GM12872 (cell line): ENCODE results near the gene MEOX2.

ENCODE experiments used
- TF ChIP-seq, protein P1 (sequence below): IDR thresholded peaks from 3 replicates; pipeline ENCODE4 v1.5.1; 2011; ENCODE audit warnings: low read depth, mild to moderate bottlenecking, low read length, moderate library complexity; ENCODE audit not compliant: insufficient read depth

MEOX2 gene

GRCh38 chr7:15582773-15583172, 103.7 kb downstream of the MEOX2 start:
- TF ChIP-seq, protein P1, sequence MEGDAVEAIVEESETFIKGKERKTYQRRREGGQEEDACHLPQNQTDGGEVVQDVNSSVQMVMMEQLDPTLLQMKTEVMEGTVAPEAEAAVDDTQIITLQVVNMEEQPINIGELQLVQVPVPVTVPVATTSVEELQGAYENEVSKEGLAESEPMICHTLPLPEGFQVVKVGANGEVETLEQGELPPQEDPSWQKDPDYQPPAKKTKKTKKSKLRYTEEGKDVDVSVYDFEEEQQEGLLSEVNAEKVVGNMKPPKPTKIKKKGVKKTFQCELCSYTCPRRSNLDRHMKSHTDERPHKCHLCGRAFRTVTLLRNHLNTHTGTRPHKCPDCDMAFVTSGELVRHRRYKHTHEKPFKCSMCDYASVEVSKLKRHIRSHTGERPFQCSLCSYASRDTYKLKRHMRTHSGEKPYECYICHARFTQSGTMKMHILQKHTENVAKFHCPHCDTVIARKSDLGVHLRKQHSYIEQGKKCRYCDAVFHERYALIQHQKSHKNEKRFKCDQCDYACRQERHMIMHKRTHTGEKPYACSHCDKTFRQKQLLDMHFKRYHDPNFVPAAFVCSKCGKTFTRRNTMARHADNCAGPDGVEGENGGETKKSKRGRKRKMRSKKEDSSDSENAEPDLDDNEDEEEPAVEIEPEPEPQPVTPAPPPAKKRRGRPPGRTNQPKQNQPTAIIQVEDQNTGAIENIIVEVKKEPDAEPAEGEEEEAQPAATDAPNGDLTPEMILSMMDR: no peak

DNA sequence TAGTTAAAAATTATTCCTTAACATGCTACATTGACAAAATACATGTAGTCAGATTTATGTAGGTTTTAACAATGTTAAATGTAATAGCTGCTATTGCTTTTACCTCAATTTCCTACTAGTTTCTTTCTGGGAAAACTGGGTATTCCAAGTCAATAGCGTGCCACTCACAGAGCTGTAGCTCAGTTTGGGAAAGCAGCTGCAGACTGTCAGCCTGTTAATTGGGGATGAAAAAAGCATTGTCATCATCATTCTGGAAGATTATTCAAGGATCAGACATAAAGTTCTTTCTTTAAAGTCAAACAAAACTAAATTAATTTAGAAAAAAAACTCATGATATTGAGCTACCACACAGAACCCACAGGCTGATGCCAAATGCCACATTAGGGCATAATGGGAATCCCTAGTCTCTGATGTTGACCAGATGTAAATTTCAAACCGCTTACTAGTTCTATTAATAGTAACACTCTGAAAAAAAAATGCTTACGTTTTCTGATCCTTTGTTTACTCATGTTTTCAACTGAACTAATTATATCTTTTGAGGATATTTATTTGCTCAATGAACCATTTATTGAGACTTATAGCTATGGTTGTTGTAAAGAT, 105.0 kb downstream of the MEOX2 start:
- TF ChIP-seq, protein P1: no peak

DNA sequence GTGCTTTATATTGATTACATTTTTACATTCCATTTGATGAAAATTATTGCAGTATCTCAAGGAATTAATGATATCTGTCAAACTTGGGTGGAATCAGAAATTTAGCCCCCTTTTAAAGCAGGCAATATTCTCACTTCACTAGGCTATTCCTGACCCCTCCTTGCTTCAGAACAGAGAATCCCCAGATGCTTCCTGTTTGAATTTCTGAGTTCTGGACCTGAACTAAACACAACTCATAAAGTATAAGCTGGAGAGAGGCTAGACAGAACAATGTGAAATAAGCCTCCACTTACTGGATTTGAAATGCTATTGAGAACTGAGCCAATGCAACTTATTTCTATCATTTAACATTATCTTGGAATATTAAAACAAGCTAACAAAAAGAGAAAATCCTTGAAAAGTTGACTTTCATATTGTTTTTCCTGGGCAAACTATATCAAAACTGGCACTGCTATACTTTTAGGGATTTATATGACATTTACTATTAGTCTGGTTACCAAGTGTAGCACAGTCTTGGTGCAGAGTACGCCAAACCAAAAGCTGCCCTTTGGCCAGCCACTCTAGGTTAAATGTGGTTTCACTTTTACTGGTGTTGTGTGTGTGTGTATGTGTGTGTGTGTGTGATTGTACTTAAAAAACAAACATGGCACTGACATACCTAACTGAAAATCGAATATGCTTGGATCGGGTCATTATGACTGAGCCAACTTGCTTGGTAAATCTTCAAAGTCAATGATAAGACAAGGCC, 105.7 kb downstream of the MEOX2 start:
- TF ChIP-seq, protein P1: no peak

GRCh38 chr7:15577600-15577999, 108.9 kb downstream of the MEOX2 start:
- TF ChIP-seq, protein P1: no peak

DNA sequence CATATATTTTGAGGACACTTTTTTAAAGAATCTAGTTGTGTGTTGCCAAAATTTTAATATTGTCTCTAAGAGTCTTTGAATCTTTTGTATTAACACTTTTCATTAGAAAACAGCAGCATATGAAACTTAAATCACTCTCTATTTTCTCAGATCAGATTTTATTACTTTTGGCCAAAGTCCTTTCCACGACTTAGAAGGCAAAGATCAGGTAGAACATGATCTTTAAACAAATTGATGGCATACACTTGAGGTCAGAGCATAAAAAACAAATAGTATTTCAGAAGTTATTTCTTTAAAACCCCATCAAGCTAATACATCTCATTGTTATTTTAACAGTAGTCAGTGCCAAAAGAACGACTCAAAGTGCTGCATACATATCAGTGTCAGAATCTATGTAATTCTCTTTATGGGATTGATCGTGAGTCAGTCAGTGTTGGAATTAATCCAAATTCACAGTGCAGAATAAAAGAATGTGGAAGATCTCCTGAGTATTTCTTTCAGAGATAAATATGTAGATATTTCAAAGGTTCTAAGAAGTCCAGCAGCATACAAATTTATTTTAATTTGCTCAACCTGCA, 115.1 kb downstream of the MEOX2 start:
- TF ChIP-seq, protein P1: no peak

- TF ChIP-seq, protein P1: no peak
Measured at GRCh38 chr7:15567652-15568051, 118.8 kb downstream of the MEOX2 start.

DNA sequence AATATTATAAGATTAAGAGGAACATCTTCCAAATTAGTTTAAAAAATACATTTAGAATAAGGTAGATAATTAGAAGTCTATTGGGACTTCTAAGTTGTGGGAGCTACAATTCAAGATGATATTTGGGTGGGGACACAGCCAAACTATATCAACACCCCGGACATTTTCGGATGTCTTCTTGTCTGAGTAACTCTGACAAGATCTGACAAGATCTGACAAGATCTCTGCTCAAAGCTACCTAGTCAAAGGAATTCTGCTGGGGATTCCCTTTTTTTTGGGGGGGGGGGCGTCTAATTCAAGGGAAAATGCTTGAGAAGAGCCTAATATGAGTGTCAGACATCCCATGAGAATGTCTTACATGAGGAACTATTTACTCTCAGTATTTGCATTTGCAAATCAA, 119.4 kb downstream of the MEOX2 start:
- TF ChIP-seq, protein P1: no peak
